CD4-positive, alpha-beta memory T cell (primary cell): ENCODE measurements around the gene KLRF2. TPM values are rescaled to one million over a fixed set of nuclear protein-coding genes. Genes with fewer than 3 reads are reported as not detected.

Source experiments
- CTCF ChIA-PET: fragments of 350-600 bp; sonication (Branson Sonifier 250); formaldehyde crosslinking; loops from one replicate; lab custom pipeline; 2021; ENCODE audit warnings: inconsistent platforms; ENCODE audit not compliant: partially characterized antibody; lab: Charles Lee
- POLR2A ChIA-PET: fragments of 350-600 bp; sonication (Branson Sonifier 250); formaldehyde crosslinking; loops from one replicate; lab custom pipeline; 2021; ENCODE audit not compliant: partially characterized antibody; lab: Charles Lee
- DNase-seq, 5 donors: peaks; one replicate each; pipeline versions ENCODE4 v3.0.0 to v3.0.0-alpha.2; 2020 to 2022; ENCODE audit warnings: mixed read lengths in 1 of 5
- H3K27ac ChIP-seq: one replicate; pipeline ENCODE4 v1.7.0; 2013; ENCODE audit warnings: low read depth, low read length
- H3K27me3 ChIP-seq: 2 replicates; pipeline ENCODE4 v1.7.0; 2013; ENCODE audit warnings: mild to moderate bottlenecking, low read length, moderate library complexity; ENCODE audit not compliant: insufficient read depth
- H3K36me3 ChIP-seq: 2 replicates; pipeline ENCODE4 v1.7.0; 2013; ENCODE audit warnings: mild to moderate bottlenecking, low read length, moderate library complexity; ENCODE audit not compliant: insufficient read depth
- H3K4me1 ChIP-seq: 2 replicates; pipeline ENCODE4 v1.7.0; 2013; ENCODE audit warnings: mild to moderate bottlenecking, low read length, moderate library complexity; ENCODE audit not compliant: insufficient read depth
- H3K4me3 ChIP-seq, 2 donors: one replicate each; pipeline ENCODE4 v1.7.0; 2013; ENCODE audit warnings: low read length in 2 of 2, mild to moderate bottlenecking in 1 of 2
- H3K9me3 ChIP-seq, 2 donors: one replicate each; pipeline ENCODE4 v1.7.0; 2013; ENCODE audit warnings: low read length in 2 of 2, control low read depth in 1 of 2; ENCODE audit not compliant: control insufficient read depth in 1 of 2
- H3K27ac Mint-ChIP-seq, 7 donors: one replicate each; pipeline ENCODE4 v1.8.0; 2020 to 2021; ENCODE audit warnings: mixed read lengths in 7 of 7, mild to moderate bottlenecking in 6 of 7, inconsistent platforms in 3 of 7, moderate library complexity in 3 of 7
- H3K27me3 Mint-ChIP-seq, 2 donors: one replicate each; pipeline ENCODE4 v1.8.0; 2020 to 2021; ENCODE audit warnings: mixed read lengths in 2 of 2
- H3K36me3 Mint-ChIP-seq, 2 donors: one replicate each; pipeline ENCODE4 v1.8.0; 2020 to 2021; ENCODE audit warnings: mixed read lengths in 2 of 2, inconsistent platforms in 1 of 2, mild to moderate bottlenecking in 1 of 2
- H3K4me1 Mint-ChIP-seq, 4 donors: one replicate each; pipeline ENCODE4 v1.8.0; 2020 to 2021; ENCODE audit warnings: mixed read lengths in 4 of 4, mild to moderate bottlenecking in 1 of 4
- H3K4me3 Mint-ChIP-seq, 8 donors: one replicate each; pipeline ENCODE4 v1.8.0; 2020 to 2021; ENCODE audit warnings: mixed read lengths in 8 of 8, mild to moderate bottlenecking in 7 of 8, moderate library complexity in 6 of 8, inconsistent platforms in 3 of 8
- H3K9me3 Mint-ChIP-seq, 8 donors: one replicate each; pipeline ENCODE4 v1.8.0; 2020 to 2021; ENCODE audit warnings: mixed read lengths in 8 of 8, mild to moderate bottlenecking in 5 of 8, inconsistent platforms in 3 of 8, moderate library complexity in 1 of 8
- intact Hi-C: fragments of 100-400 bp; cut with micrococcal nuclease; formaldehyde crosslinking; loops from one replicate; pipeline ENCODE4 v1.15.1; 2023
- polyA plus RNA-seq, 2 donors: library from polyadenylated mRNA; unstranded; fragments of 300-500 nt; fragmentation: Illumina TruSeq; gene quantifications; one replicate each; pipeline ENCODE4 v1.2.3, GENCODE V29; 2021
- total RNA-seq, 2 experiments: library from RNA; stranded (reverse); gene quantifications; one replicate each; pipeline ENCODE4 v1.2.3, GENCODE V29; 2021

The KLRF2 gene
- total and polyA plus RNA-seq, 4 experiments from 2014 or later, result not detected

DNA sequence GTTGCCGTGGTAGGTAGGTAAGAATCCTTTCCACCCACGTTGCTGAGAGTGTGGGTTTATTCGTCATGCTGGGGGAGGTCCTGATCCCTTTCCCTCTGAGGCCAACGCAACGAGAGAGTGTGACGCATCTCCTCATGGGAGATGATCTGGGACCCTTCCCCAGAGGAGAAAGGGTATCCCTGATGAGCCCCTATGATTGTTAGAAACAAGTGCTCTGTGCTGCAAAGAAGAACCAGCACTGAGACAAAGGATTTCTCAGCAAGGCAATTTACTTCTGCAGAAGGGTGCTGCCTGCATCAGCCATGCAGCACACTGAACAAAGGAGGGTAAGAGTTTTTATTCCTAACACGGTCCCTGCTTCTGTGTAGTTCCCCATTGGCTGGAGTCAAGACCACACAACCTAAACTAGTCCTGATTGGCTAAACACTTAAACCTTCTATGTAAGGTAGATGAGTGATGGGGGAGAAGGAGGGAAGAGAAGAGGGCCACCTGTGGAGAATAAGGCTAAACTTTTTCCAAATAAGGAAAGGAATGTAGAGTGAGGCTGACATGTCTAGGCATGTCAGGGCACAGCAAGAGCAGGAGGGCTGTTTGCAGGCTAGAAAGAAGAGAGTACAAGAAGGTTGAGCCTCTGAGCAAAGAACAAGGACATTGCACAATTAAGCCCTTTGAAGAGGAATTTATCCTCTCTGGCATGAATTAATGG lies 29.6 kb downstream of the KLRF2 start:
- intact Hi-C loops, result no loop called here
- Histone ChIP-seq H3K36me3 (no peaks in the 10 kb centered on the region), H3K4me3 (no peak overlapping the region), H3K4me1 (peaks cover 21% of the 10 kb centered on the region), H3K27ac (no peak overlapping the region), H3K9me3 (peaks cover 0 to 17% of the 10 kb centered on the region in 2 donors), H3K27me3 (no peaks in the 10 kb centered on the region)
- H3K27me3 Mint-ChIP-seq, result peaks cover 0 to 2% of the 10 kb centered on the region in 2 donors
- no peak for DNase-seq
- peak overlapping the region in 1 of 7 donors; percentile 65 for H3K27ac Mint-ChIP-seq
- no peak overlapping the region for H3K4me3 Mint-ChIP-seq
- peaks cover 6 to 7% of the 10 kb centered on the region in 2 donors for H3K36me3 Mint-ChIP-seq
- CTCF ChIA-PET, result interaction anchor here (1.2 kb wide), 2 partner anchors 14 to 97 kb away, joined by 3 to 4 read pairs; no protein-coding TSS in a partner anchor
- POLR2A ChIA-PET, result no interaction called here
- H3K9me3 Mint-ChIP-seq, result peaks cover 3 to 43% (median 30%) of the 10 kb centered on the region in 8 donors
- peaks cover 18 to 28% (median 23%) of the 10 kb centered on the region in 4 donors for H3K4me1 Mint-ChIP-seq

DNA sequence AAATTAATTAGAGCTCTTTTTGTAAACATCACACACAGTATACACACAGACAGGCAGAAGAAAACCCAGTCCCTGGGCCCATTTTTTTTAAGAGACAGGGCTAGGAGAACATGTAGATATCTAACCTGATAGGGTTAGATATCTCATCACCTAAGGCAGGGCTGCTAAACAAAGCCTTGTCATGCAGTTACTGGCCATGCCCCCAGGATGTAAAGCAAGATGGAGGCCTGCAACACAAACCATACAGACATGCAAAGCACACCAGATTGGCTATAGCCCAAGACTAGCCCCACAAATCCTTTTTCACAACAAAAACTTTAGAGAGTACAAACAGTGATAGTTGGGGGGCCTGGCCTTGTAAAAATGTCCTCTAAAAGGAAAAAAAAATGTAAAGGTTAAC lies 30.4 kb downstream of the KLRF2 start:
- peaks cover 0 to 2% of the 10 kb centered on the region in 2 donors for H3K27me3 Mint-ChIP-seq
- peaks cover 6 to 7% of the 10 kb centered on the region in 2 donors for H3K36me3 Mint-ChIP-seq
- intact Hi-C loops, result no loop called here

DNA sequence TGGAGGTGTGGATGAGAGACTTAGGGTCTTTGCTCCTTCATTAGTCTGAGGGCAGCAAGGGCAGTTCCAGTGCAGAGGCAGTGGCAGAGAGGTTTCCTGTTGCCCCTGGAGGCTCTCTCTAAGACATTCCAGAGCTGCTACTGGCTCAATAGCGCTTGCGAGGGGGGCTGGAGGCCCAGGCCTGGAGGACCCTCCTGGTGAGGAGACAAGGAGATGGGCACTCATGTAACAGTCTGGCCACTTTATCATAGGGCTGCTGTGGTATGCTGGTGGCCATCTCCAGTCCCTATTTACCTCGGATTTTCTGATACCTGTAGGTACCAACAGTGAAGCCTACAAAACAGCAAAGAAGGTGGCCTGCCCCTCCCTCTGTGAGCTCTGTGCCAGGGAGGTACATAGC lies 38.2 kb downstream of the KLRF2 start:
- H3K9me3 ChIP-seq, result no peaks in the 10 kb centered on the region
- ChIA-PET CTCF (interaction anchor here (2.9 kb wide), 1 partner anchor 7 kb away, joined by 7 read pairs; no protein-coding TSS in a partner anchor), POLR2A (no interaction called here)
- Mint-ChIP-seq H3K4me3 (no peak overlapping the region), H3K36me3 (no peaks in the 10 kb centered on the region), H3K27me3 (peaks cover 0 to 5% of the 10 kb centered on the region in 2 donors), H3K4me1 (peaks cover 1 to 6% (median 5%) of the 10 kb centered on the region in 4 donors), H3K27ac (no peak overlapping the region), H3K9me3 (peaks cover 0 to 3% (median 0%) of the 10 kb centered on the region in 8 donors)
- H3K27ac ChIP-seq, result no peak overlapping the region
- no peaks in the 10 kb centered on the region for H3K36me3 ChIP-seq
- H3K27me3 ChIP-seq, result no peaks in the 10 kb centered on the region
- H3K4me3 ChIP-seq, result no peak overlapping the region
- no peaks in the 10 kb centered on the region for H3K4me1 ChIP-seq
- DNase-seq, result no peak
- intact Hi-C loops, result no loop called here

More for the DNA sequence above, 30.4 kb downstream of the KLRF2 start:
- Histone ChIP-seq H3K9me3 (peaks cover 0 to 17% of the 10 kb centered on the region in 2 donors), H3K4me1 (peaks cover 13% of the 10 kb centered on the region), H3K4me3 (no peak overlapping the region), H3K27me3 (no peaks in the 10 kb centered on the region), H3K27ac (no peak overlapping the region), H3K36me3 (no peaks in the 10 kb centered on the region)
- DNase-seq, result no peak
- Mint-ChIP-seq H3K4me3 (no peak overlapping the region), H3K4me1 (peaks cover 11 to 20% (median 16%) of the 10 kb centered on the region in 4 donors), H3K27ac (no peak overlapping the region), H3K9me3 (peaks cover 3 to 43% (median 30%) of the 10 kb centered on the region in 8 donors)
- ChIA-PET CTCF (interaction anchor here (1.2 kb wide), 2 partner anchors 13 to 98 kb away, joined by 3 to 4 read pairs; no protein-coding TSS in a partner anchor), POLR2A (no interaction called here)

DNA sequence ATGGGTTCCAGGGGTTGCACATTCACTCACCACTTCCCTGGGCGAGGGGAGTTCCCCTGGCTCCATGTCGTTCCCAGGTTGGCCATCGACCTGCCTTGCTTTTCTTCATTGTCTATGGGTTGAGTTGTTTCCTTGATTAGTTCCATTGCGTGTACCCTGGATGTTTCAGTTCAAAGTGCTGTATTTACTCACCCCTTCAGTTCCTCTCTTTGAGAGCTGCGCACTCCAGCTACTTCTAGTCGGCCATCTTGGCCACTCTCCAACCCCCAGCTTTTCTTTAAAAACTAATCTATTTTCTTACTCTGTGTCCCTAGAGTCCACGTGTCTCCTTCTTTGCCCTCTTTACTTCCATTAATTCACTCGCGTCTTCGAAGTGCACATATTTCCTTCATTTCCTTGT lies 39.2 kb downstream of the KLRF2 start:
- Histone ChIP-seq H3K36me3 (no peaks in the 10 kb centered on the region), H3K27ac (no peak overlapping the region), H3K9me3 (no peaks in the 10 kb centered on the region), H3K27me3 (no peaks in the 10 kb centered on the region), H3K4me3 (no peak overlapping the region), H3K4me1 (no peaks in the 10 kb centered on the region)
- H3K27ac Mint-ChIP-seq, result peak overlapping the region in 1 of 7 donors; percentile 49
- intact Hi-C loops, result no loop called here
- peaks cover 0 to 3% (median 0%) of the 10 kb centered on the region in 8 donors for H3K9me3 Mint-ChIP-seq
- ChIA-PET POLR2A (interaction anchor here (0.7 kb wide), 1 partner anchor 88 kb away, joined by 3 read pairs; no protein-coding TSS in a partner anchor), CTCF (interaction anchor here (1.0 to 2.8 kb wide), 2 partner anchors 106 to 123 kb away, joined by 3 to 32 read pairs; no protein-coding TSS in a partner anchor)
- H3K36me3 Mint-ChIP-seq, result no peaks in the 10 kb centered on the region
- H3K4me3 Mint-ChIP-seq, result no peak overlapping the region
- peaks cover 0 to 3% of the 10 kb centered on the region in 2 donors for H3K27me3 Mint-ChIP-seq
- H3K4me1 Mint-ChIP-seq, result peaks cover 1 to 6% (median 5%) of the 10 kb centered on the region in 4 donors
- no peak for DNase-seq

DNA sequence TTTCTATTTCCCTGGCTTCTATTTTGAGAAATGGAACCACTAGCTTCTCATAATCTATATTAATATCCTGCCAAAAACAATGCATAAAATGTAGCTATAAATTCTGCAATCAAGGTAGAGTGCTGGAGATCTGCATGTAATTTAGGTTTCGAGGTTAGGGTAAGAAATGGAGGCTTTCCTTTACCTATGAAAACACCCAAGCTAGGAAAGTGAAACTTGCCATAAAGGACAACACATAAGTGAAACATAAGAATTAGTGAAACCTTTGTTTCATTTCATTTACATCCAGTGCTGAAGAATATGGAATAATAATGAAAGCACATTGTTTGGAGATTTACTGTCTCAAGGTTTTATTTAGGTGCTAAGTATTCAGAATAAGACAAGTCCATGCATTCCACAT lies 41.1 kb downstream of the KLRF2 start:
- H3K27ac Mint-ChIP-seq, result no peak overlapping the region
- no peaks in the 10 kb centered on the region for H3K36me3 ChIP-seq
- H3K4me3 Mint-ChIP-seq, result no peak overlapping the region
- POLR2A ChIA-PET, result no interaction called here
- H3K27me3 Mint-ChIP-seq, result peaks cover 0 to 6% of the 10 kb centered on the region in 2 donors
- CTCF ChIA-PET, result interaction anchor here (1.0 to 2.8 kb wide), 5 partner anchors 42 to 174 kb away, joined by 3 to 32 read pairs (median 5); no protein-coding TSS in a partner anchor
- no peaks in the 10 kb centered on the region for H3K4me1 ChIP-seq
- no peak for DNase-seq
- H3K4me1 Mint-ChIP-seq, result peaks cover 5 to 10% (median 7%) of the 10 kb centered on the region in 4 donors
- H3K4me3 ChIP-seq, result no peak overlapping the region
- H3K9me3 ChIP-seq, result no peaks in the 10 kb centered on the region
- no peak overlapping the region for H3K27ac ChIP-seq
- H3K27me3 ChIP-seq, result no peaks in the 10 kb centered on the region
- H3K9me3 Mint-ChIP-seq, result peaks cover 0 to 3% (median 0%) of the 10 kb centered on the region in 8 donors
- no peaks in the 10 kb centered on the region for H3K36me3 Mint-ChIP-seq
- intact Hi-C loops, result no loop called here

DNA sequence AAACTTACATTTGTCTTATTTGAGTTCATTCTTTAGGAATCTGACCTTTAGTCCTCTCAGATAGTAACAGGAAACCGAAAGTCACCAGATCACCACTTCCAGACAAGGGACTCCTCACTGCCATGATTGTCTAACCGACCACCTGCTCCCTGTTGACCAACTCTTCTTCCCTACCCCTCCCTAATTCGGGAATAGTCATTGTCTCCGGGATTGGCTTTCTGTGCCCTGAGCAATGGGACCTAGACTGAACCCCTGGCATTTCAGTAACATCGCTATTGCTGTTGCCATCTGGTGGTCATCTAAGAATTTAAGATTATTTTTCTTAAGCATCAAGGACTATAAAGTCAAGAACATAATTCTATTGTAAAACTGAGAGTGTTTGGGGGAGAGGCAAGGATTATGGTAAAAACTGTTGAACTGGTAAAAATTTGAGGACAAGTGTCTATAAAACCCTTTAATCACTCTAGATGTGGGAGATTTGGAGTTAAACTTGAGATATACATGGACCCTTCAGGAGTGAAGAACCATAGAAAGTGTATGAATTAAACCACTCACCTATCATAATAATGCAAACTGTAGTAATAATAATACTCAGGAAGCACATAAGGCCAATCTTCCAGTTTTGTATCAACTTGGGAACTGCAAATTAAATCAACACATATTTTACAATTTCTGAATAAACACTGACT lies 44.6 kb downstream of the KLRF2 start:
- POLR2A ChIA-PET, result interaction anchor here (0.8 to 1.2 kb wide), 3 partner anchors 57 to 175 kb away, joined by 3 to 7 read pairs (median 6); partner anchors contain the start of gene CLEC2B
- Mint-ChIP-seq H3K36me3 (no peaks in the 10 kb centered on the region), H3K27me3 (peaks cover 1 to 6% of the 10 kb centered on the region in 2 donors), H3K9me3 (peaks cover 0 to 3% (median 0%) of the 10 kb centered on the region in 8 donors), H3K4me1 (peaks cover 5 to 10% (median 5%) of the 10 kb centered on the region in 4 donors), H3K4me3 (peak overlapping the region in 7 of 8 donors; percentile 51 to 86 (median 78)), H3K27ac (peak overlapping the region in 1 of 7 donors; percentile 81)
- peak overlapping the region in 1 of 2 donors; percentile 17 for H3K4me3 ChIP-seq
- DNase-seq, result peak in 4 of 5 donors; percentile 46 to 50 (median 48)
- H3K9me3 ChIP-seq, result no peaks in the 10 kb centered on the region
- H3K27ac ChIP-seq, result no peak overlapping the region
- H3K36me3 ChIP-seq, result no peaks in the 10 kb centered on the region
- intact Hi-C loops, result loop anchor here (1.0 kb wide), 4 partner anchors 57 to 176 kb away; partner anchors contain the start of gene CLEC2B
- no peaks in the 10 kb centered on the region for H3K27me3 ChIP-seq
- H3K4me1 ChIP-seq, result no peaks in the 10 kb centered on the region
- CTCF ChIA-PET, result interaction anchor here (0.8 to 6.7 kb wide), 11 partner anchors 8 to 214 kb away, joined by 3 to 116 read pairs (median 4); no protein-coding TSS in a partner anchor
